ENCODE results near the gene SPATA31C1.

DNA sequence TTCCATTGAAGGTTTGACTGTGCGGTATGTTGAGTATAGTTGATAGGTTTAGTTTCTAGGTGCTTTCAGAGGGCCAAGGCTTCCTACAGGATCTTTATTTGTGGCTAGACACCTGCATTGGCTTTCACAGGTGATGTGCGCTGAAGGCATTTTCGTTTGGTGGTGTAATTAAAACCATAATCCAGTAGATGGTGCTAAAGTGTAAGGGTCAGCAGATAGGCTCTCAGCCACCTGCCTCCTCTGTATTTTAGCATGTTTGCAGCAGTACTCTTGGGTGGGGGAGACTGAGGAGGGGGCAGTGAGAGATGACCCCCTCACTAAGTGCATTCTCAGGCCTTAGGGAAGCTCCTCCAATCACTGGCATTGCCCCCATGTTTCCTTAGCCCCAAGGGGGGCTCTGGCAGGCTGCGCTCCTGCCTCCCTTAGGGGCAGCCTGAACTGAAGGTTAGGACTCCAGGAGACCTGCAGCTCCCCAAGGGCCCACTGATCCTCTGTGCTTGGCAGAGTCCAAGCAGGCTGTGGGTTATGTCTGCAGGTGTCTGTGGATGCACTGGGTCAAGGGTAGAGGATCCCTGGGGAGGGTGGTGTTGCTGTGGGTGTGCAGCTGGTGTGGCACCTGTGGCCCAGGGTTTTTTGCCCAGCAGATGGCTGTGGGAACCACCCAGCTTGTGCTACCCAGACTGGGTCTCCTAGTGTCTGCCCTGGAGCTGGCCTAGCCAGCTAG lies 33.2 kb downstream of the SPATA31C1 start:
- TF ChIP-seq TAF1 (CRISPR knock-in tag; IDR thresholded peaks at IDR 0.05) (no peak), ZNF407 (CRISPR knock-in tag; IDR thresholded peaks at IDR 0.05; ENCODE audit: not compliant biosample characterization) (no peak), ZFX (CRISPR knock-in tag; IDR thresholded peaks at IDR 0.05; ENCODE audit: low read depth) (no peak), SMAD1 (CRISPR knock-in tag; IDR thresholded peaks at IDR 0.05; ENCODE audit: borderline replicate concordance, low read depth) (no peak), JUNB (CRISPR knock-in tag; IDR thresholded peaks at IDR 0.05; ENCODE audit: borderline replicate concordance) (no peak), SRSF4 (IDR thresholded peaks at IDR 0.05; ENCODE audit: low read depth, low read length, poor library complexity, severe bottlenecking) (no peak), FLYWCH1 (CRISPR knock-in tag; IDR thresholded peaks at IDR 0.05) (no peak), KIAA2018 (CRISPR knock-in tag; IDR thresholded peaks at IDR 0.05; ENCODE audit: borderline replicate concordance) (no peak), GTF3A (CRISPR knock-in tag; conservative IDR thresholded peaks at IDR 0.05) (no peak)
- TF ChIP-seq, protein P1, sequence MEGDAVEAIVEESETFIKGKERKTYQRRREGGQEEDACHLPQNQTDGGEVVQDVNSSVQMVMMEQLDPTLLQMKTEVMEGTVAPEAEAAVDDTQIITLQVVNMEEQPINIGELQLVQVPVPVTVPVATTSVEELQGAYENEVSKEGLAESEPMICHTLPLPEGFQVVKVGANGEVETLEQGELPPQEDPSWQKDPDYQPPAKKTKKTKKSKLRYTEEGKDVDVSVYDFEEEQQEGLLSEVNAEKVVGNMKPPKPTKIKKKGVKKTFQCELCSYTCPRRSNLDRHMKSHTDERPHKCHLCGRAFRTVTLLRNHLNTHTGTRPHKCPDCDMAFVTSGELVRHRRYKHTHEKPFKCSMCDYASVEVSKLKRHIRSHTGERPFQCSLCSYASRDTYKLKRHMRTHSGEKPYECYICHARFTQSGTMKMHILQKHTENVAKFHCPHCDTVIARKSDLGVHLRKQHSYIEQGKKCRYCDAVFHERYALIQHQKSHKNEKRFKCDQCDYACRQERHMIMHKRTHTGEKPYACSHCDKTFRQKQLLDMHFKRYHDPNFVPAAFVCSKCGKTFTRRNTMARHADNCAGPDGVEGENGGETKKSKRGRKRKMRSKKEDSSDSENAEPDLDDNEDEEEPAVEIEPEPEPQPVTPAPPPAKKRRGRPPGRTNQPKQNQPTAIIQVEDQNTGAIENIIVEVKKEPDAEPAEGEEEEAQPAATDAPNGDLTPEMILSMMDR (CRISPR knock-in tag; IDR thresholded peaks at IDR 0.05): peak; percentile 81
